IMR-90 (cell line): ENCODE data around the gene CREBL2. TPM values are rescaled to one million over a fixed set of nuclear protein-coding genes. Genes with fewer than 3 reads are reported as not detected.

Experiments
- ATAC-seq: fragments of 200-7000 bp; cut with Tn5 transposase; 2 replicates; pipeline ENCODE4 v1.9.1; 2020; ENCODE audit warnings: low read depth, mild to moderate bottlenecking, moderate library complexity
- BruUV-seq: library from RNA; stranded (reverse); fragments of 400-500 nt; replicated peaks from 2 replicates; lab custom pipeline; 2021; lab: Mats Ljungman, UMichigan
- CTCF ChIA-PET: fragments of 300-600 bp; formaldehyde crosslinking; extraction: SDS; loops from one replicate; lab custom pipeline; 2021; ENCODE audit warnings: antibody characterized with exemption; lab: Yijun Ruan, JAX
- POLR2A ChIA-PET: fragments of 300-600 bp; sonication (Branson Sonifier 250); formaldehyde crosslinking; loops from one replicate; lab custom pipeline; 2022; ENCODE audit warnings: antibody characterized with exemption; ENCODE audit not compliant: unreplicated experiment; lab: Charles Lee
- DNase-seq: peaks from one replicate; pipeline ENCODE4 v3.0.0; 2013
- H2AFZ ChIP-seq: replicated peaks from 2 replicates; pipeline ENCODE3; 2013; ENCODE audit warnings: low read length, mild to moderate bottlenecking; ENCODE audit not compliant: poor library complexity
- H2AK5ac ChIP-seq: 2 replicates; pipeline ENCODE4 v1.6.1; 2013; ENCODE audit warnings: low read depth, low read length, inconsistent platforms
- H2AK9ac ChIP-seq: replicated peaks from 2 replicates; pipeline ENCODE3; 2013; ENCODE audit warnings: mild to moderate bottlenecking, low read depth, low read length, moderate library complexity; ENCODE audit not compliant: poor library complexity
- H2BK120ac ChIP-seq: 2 replicates; pipeline ENCODE4 v1.6.1; 2013; ENCODE audit warnings: low read depth, low read length, inconsistent platforms
- H2BK15ac ChIP-seq: 3 replicates; pipeline ENCODE4 v1.6.1; 2013; ENCODE audit warnings: low read depth, low read length, inconsistent platforms
- H2BK20ac ChIP-seq: 2 replicates; pipeline ENCODE4 v1.6.1; 2013; ENCODE audit warnings: low read depth, mild to moderate bottlenecking, inconsistent platforms, low read length, moderate library complexity
- H2BK5ac ChIP-seq: 2 replicates; pipeline ENCODE4 v1.6.1; 2013; ENCODE audit warnings: mild to moderate bottlenecking, low read depth, low read length, inconsistent platforms; ENCODE audit not compliant: poor library complexity, severe bottlenecking
- H3K14ac ChIP-seq: replicated peaks from 2 replicates; pipeline ENCODE4 v1.6.1; 2013; ENCODE audit warnings: low read depth, low read length, inconsistent platforms
- H3K18ac ChIP-seq: 2 replicates; pipeline ENCODE4 v1.6.1; 2013; ENCODE audit warnings: low read depth, low read length, control low read depth
- H3K23ac ChIP-seq: 2 replicates; pipeline ENCODE4 v1.6.1; 2013; ENCODE audit warnings: low read depth, low read length, inconsistent platforms
- H3K27ac ChIP-seq: 2 replicates; pipeline ENCODE4 v1.5.1; 2013; ENCODE audit warnings: mild to moderate bottlenecking, control low read depth, low read length; ENCODE audit not compliant: insufficient read depth
- H3K27me3 ChIP-seq: 2 replicates; pipeline ENCODE4 v1.6.1; 2013; ENCODE audit warnings: low read length; ENCODE audit not compliant: control insufficient read depth, insufficient read depth
- H3K36me3 ChIP-seq: 2 replicates; pipeline ENCODE4 v1.6.1; 2013; ENCODE audit warnings: low read length, mixed read lengths; ENCODE audit not compliant: control insufficient read depth, insufficient read depth
- H3K4ac ChIP-seq: 2 replicates; pipeline ENCODE4 v1.6.1; 2013; ENCODE audit warnings: low read depth, low read length, inconsistent platforms
- H3K4me1 ChIP-seq: 2 replicates; pipeline ENCODE4 v1.6.1; 2013; ENCODE audit warnings: low read length, mixed read lengths; ENCODE audit not compliant: control insufficient read depth, insufficient read depth
- H3K4me2 ChIP-seq: 2 replicates; pipeline ENCODE4 v1.6.1; 2013; ENCODE audit warnings: low read depth, mild to moderate bottlenecking, control low read depth, low read length, moderate library complexity
- H3K4me3 ChIP-seq: 2 replicates; pipeline ENCODE4 v1.5.1; 2013; ENCODE audit warnings: low read depth, mild to moderate bottlenecking, control low read depth, low read length, moderate library complexity; ENCODE audit not compliant: insufficient read depth
- H3K56ac ChIP-seq: 2 replicates; pipeline ENCODE4 v1.6.1; 2013; ENCODE audit warnings: low read length, inconsistent platforms; ENCODE audit not compliant: insufficient read depth; ENCODE audit errors: extremely low read depth
- H3K79me1 ChIP-seq, 2 experiments: 2 replicates each; pipeline ENCODE4 v1.6.1; 2013; ENCODE audit warnings: low read length in 2 of 2, inconsistent platforms in 1 of 2, low read depth in 1 of 2
- H3K9ac ChIP-seq: 2 replicates; pipeline ENCODE4 v1.6.1; 2013; ENCODE audit warnings: low read depth, low read length, control low read depth
- H3K9me1 ChIP-seq: 2 replicates; pipeline ENCODE4 v1.6.1; 2013; ENCODE audit warnings: low read length, inconsistent platforms; ENCODE audit not compliant: insufficient read depth
- H3K9me3 ChIP-seq: 2 replicates; pipeline ENCODE4 v1.6.1; 2013; ENCODE audit warnings: low read length; ENCODE audit not compliant: control insufficient read depth, insufficient read depth
- H4K20me1 ChIP-seq: 2 replicates; pipeline ENCODE4 v1.6.1; 2013; ENCODE audit warnings: low read length, inconsistent platforms; ENCODE audit not compliant: insufficient read depth
- H4K5ac ChIP-seq: 2 replicates; pipeline ENCODE4 v1.6.1; 2013; ENCODE audit warnings: mild to moderate bottlenecking, low read depth, low read length, control low read depth
- H4K8ac ChIP-seq, 2 experiments: 2 replicates each; pipeline ENCODE4 v1.6.1; 2013; ENCODE audit warnings: low read depth in 2 of 2, low read length in 2 of 2, control low read depth in 1 of 2, inconsistent platforms in 1 of 2
- H4K91ac ChIP-seq: 2 replicates; pipeline ENCODE4 v1.6.1; 2013; ENCODE audit warnings: low read depth, low read length, inconsistent platforms; ENCODE audit not compliant: insufficient read depth
- BHLHE40 ChIP-seq: fragments of 150-350 bp; IDR thresholded peaks from 2 replicates; pipeline ENCODE4 v1.6.1; 2016; ENCODE audit warnings: mild to moderate bottlenecking, low read depth, low read length
- CEBPB ChIP-seq: IDR thresholded peaks from 2 replicates; pipeline ENCODE4 v1.6.1; 2012; ENCODE audit warnings: low read depth, low read length, improper control_type of control experiment
- CHD1 ChIP-seq: IDR thresholded peaks from 2 replicates; pipeline ENCODE4 v1.6.1; 2012; ENCODE audit warnings: low read depth, low read length, improper control_type of control experiment
- ELK1 ChIP-seq: fragments of 150-350 bp; IDR thresholded peaks from 2 replicates; pipeline ENCODE4 v1.6.1; 2016; ENCODE audit warnings: low read depth, mild to moderate bottlenecking, low read length, moderate library complexity, borderline replicate concordance
- FOS ChIP-seq: fragments of 150-350 bp; IDR thresholded peaks from 2 replicates; pipeline ENCODE4 v1.6.1; 2016; ENCODE audit warnings: low read depth, low read length
- MAFK ChIP-seq: IDR thresholded peaks from 2 replicates; pipeline ENCODE4 v1.6.1; 2012; ENCODE audit warnings: low read depth, low read length, improper control_type of control experiment
- MAZ ChIP-seq: IDR thresholded peaks from 2 replicates; pipeline ENCODE4 v1.6.1; 2012; ENCODE audit warnings: low read depth, mild to moderate bottlenecking, low read length, improper control_type of control experiment, moderate library complexity, borderline replicate concordance
- MXI1 ChIP-seq: IDR thresholded peaks from 2 replicates; pipeline ENCODE4 v1.6.1; 2012; ENCODE audit warnings: low read depth, mild to moderate bottlenecking, low read length, moderate library complexity, borderline replicate concordance
- NFE2L2 ChIP-seq: fragments of 150-350 bp; IDR thresholded peaks from 2 replicates; pipeline ENCODE4 v1.6.1; 2016; ENCODE audit warnings: low read depth, mild to moderate bottlenecking, low read length
- POLR2A ChIP-seq: IDR thresholded peaks from 2 replicates; pipeline ENCODE4 v1.6.1; 2012; ENCODE audit warnings: mild to moderate bottlenecking, low read depth, low read length
- RAD21 ChIP-seq: IDR thresholded peaks from 2 replicates; pipeline ENCODE4 v1.6.1; 2012; ENCODE audit warnings: low read length, improper control_type of control experiment
- RCOR1 ChIP-seq: IDR thresholded peaks from 2 replicates; pipeline ENCODE4 v1.6.1; 2012; ENCODE audit warnings: mild to moderate bottlenecking, low read length, improper control_type of control experiment; ENCODE audit not compliant: insufficient replicate concordance
- RFX5 ChIP-seq: IDR thresholded peaks from 2 replicates; pipeline ENCODE4 v1.8.0; 2012; ENCODE audit warnings: low read depth, mild to moderate bottlenecking, low read length, moderate library complexity
- SMC3 ChIP-seq: fragments of 150-350 bp; IDR thresholded peaks from 2 replicates; pipeline ENCODE4 v1.6.1; 2016; ENCODE audit warnings: low read depth, mild to moderate bottlenecking, antibody characterized with exemption, low read length, moderate library complexity
- USF2 ChIP-seq: fragments of 150-350 bp; IDR thresholded peaks from 2 replicates; pipeline ENCODE4 v1.6.1; 2017; ENCODE audit warnings: mild to moderate bottlenecking, antibody characterized with exemption, low read length, low read depth
- dilution Hi-C: fragments of 300-500 bp; cut with HindIII; formaldehyde crosslinking; loops from one replicate; pipeline ENCODE4 v1.14.3; 2018; ENCODE audit warnings: low sequenced_read_pairs; ENCODE audit not compliant: unreplicated experiment
- in situ Hi-C: fragments of 300-500 bp; cut with MboI; formaldehyde crosslinking; loops from 3 replicates; pipeline ENCODE4 v1.14.3; 2019; ENCODE audit warnings: low sequenced_read_pairs, inconsistent platforms, mixed read lengths
- intact Hi-C: fragments of 100-400 bp; cut with micrococcal nuclease; formaldehyde crosslinking; loops from 2 replicates; pipeline ENCODE4 v1.10.0; 2022
- polyA plus RNA-seq, 3 experiments: library from polyadenylated mRNA; depleted of rRNA; stranded (reverse); fragments of >200 nt; gene quantifications; 2 replicates each; pipeline ENCODE4 v1.2.3, GENCODE V29; 2012; ENCODE audit warnings: low replicate concordance in 1 of 3
- total RNA-seq: library from RNA; depleted of rRNA; stranded (reverse); fragments of >200 nt; gene quantifications from 2 replicates; pipeline ENCODE4 v1.2.3, GENCODE V29; 2012
- TF ChIP-seq, protein P1 (sequence below): conservative IDR thresholded peaks from 2 replicates; pipeline ENCODE4 v1.5.1; 2012; ENCODE audit warnings: mild to moderate bottlenecking, low read depth, low read length, improper control_type of control experiment

CREBL2 gene
- total and polyA plus RNA-seq, 2 of the 4 experiments (the other 2 are of a cell fraction): 11.5 to 19.0 TPM

- H2AK5ac ChIP-seq: no peak overlapping the region
- no peak overlapping the region for H4K91ac ChIP-seq
- no peak overlapping the region for H4K5ac ChIP-seq
- intact Hi-C loops: no loop called here
- H3K27ac ChIP-seq: no peak overlapping the region
- no peak overlapping the region for H2BK5ac ChIP-seq
- no peaks in the 10 kb centered on the region for H3K4me1 ChIP-seq
- ATAC-seq (no peak), DNase-seq (no peak)
- in situ Hi-C loops: no loop called here
- H3K14ac ChIP-seq: no peak overlapping the region
- no peak overlapping the region for H2AK9ac ChIP-seq
- H2BK15ac ChIP-seq: no peak overlapping the region
- H2AFZ ChIP-seq: no peak overlapping the region
- no peak overlapping the region for H2BK120ac ChIP-seq
- H2BK20ac ChIP-seq: no peak overlapping the region
- no peaks in the 10 kb centered on the region for H4K20me1 ChIP-seq
- H3K9ac ChIP-seq: no peak overlapping the region
- H3K4me2 ChIP-seq: no peak overlapping the region
- no peaks in the 10 kb centered on the region for H3K36me3 ChIP-seq
- POLR2A ChIA-PET: no interaction called here
- H3K18ac ChIP-seq: no peak overlapping the region
- no peaks in the 10 kb centered on the region for H3K9me3 ChIP-seq
- BruUV-seq: no TSS peak
- no peak for TF ChIP-seq CHD1
- TF ChIP-seq SMC3: no peak
- TF ChIP-seq FOS: no peak
- TF ChIP-seq NFE2L2: no peak
- TF ChIP-seq BHLHE40: no peak
- no peak for TF ChIP-seq RCOR1
- TF ChIP-seq ELK1: no peak
- TF ChIP-seq USF2: no peak
- TF ChIP-seq RAD21: no peak
- TF ChIP-seq POLR2A: no peak
- no peak for TF ChIP-seq MAFK
- TF ChIP-seq, protein P1, sequence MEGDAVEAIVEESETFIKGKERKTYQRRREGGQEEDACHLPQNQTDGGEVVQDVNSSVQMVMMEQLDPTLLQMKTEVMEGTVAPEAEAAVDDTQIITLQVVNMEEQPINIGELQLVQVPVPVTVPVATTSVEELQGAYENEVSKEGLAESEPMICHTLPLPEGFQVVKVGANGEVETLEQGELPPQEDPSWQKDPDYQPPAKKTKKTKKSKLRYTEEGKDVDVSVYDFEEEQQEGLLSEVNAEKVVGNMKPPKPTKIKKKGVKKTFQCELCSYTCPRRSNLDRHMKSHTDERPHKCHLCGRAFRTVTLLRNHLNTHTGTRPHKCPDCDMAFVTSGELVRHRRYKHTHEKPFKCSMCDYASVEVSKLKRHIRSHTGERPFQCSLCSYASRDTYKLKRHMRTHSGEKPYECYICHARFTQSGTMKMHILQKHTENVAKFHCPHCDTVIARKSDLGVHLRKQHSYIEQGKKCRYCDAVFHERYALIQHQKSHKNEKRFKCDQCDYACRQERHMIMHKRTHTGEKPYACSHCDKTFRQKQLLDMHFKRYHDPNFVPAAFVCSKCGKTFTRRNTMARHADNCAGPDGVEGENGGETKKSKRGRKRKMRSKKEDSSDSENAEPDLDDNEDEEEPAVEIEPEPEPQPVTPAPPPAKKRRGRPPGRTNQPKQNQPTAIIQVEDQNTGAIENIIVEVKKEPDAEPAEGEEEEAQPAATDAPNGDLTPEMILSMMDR: no peak
- TF ChIP-seq RFX5: no peak
- TF ChIP-seq MAZ: no peak
- TF ChIP-seq MXI1: no peak
- TF ChIP-seq CEBPB: no peak
- H3K9me1 ChIP-seq: no peaks in the 10 kb centered on the region
- CTCF ChIA-PET: no interaction called here
- no peak overlapping the region for H3K56ac ChIP-seq
- H3K4me3 ChIP-seq: no peak overlapping the region
- dilution Hi-C loops: no loop called here
- no peak overlapping the region for H3K4ac ChIP-seq
- H3K27me3 ChIP-seq: peaks cover 12% of the 10 kb centered on the region
- H3K23ac ChIP-seq: no peak overlapping the region
- H4K8ac ChIP-seq: no peak overlapping the region
- no peaks in the 10 kb centered on the region for H3K79me1 ChIP-seq
Measured at GRCh38 chr12:12682284-12682683, 70.6 kb downstream of the CREBL2 start.
